AG09309 (cell line): ENCODE measurements around the gene ART5.
"Not testable (repeated sequence)": the region's sequence is repeated elsewhere in the genome, so short reads cannot be mapped to it uniquely, and the experiment has no call there.

ENCODE experiments used
- DNase-seq: peaks from one replicate; pipeline ENCODE4 v3.0.0-alpha.2; 2010; ENCODE audit warnings: low read depth
- H3K4me3 ChIP-seq: 2 replicates; pipeline ENCODE4 v1.5.1; 2011; ENCODE audit warnings: mild to moderate bottlenecking, low read depth, low read length, moderate library complexity; ENCODE audit not compliant: control insufficient read depth
- TF ChIP-seq, protein P1 (sequence below): IDR thresholded peaks from 2 replicates; pipeline ENCODE4 v1.5.1; 2011; ENCODE audit warnings: mild to moderate bottlenecking, low read depth, low read length, inconsistent platforms; ENCODE audit not compliant: insufficient read depth, control insufficient read depth; ENCODE audit errors: missing control alignments

ART5 gene

DNA sequence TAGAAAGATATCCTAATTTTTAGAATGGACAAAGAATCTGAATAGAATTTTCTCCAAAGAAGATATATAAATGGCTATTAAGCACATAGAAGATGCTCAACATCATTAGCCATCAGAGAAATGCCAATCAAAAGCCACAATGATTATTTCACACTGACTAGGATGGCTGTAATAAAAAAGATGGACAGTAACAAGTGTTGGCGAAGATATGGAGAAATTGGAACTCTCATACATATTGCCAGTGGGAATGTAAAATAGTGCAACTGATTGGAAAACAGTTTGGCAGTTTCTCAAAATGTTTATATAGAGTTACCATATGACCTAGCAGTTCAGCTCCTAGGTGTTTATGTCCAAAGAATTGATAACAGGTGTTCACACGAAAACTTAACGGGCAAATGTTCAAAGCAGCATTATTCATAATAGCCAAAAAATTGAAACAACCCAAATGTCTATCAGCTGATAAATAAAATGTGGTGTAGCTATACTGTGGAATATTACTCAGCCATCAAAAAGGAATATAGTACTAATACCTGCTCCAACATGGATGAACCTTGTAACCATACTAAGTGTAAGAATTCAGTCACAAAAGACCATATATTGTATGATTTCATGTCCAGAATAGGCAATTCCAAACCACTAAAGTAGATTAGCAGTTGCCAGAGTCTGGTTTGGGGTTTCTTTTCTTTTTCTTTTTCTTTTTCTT is 29.7 kb downstream of the ART5 start:
- no peak overlapping the region for H3K4me3 ChIP-seq
- DNase-seq: no peak
- TF ChIP-seq, protein P1, sequence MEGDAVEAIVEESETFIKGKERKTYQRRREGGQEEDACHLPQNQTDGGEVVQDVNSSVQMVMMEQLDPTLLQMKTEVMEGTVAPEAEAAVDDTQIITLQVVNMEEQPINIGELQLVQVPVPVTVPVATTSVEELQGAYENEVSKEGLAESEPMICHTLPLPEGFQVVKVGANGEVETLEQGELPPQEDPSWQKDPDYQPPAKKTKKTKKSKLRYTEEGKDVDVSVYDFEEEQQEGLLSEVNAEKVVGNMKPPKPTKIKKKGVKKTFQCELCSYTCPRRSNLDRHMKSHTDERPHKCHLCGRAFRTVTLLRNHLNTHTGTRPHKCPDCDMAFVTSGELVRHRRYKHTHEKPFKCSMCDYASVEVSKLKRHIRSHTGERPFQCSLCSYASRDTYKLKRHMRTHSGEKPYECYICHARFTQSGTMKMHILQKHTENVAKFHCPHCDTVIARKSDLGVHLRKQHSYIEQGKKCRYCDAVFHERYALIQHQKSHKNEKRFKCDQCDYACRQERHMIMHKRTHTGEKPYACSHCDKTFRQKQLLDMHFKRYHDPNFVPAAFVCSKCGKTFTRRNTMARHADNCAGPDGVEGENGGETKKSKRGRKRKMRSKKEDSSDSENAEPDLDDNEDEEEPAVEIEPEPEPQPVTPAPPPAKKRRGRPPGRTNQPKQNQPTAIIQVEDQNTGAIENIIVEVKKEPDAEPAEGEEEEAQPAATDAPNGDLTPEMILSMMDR: no peak

DNA sequence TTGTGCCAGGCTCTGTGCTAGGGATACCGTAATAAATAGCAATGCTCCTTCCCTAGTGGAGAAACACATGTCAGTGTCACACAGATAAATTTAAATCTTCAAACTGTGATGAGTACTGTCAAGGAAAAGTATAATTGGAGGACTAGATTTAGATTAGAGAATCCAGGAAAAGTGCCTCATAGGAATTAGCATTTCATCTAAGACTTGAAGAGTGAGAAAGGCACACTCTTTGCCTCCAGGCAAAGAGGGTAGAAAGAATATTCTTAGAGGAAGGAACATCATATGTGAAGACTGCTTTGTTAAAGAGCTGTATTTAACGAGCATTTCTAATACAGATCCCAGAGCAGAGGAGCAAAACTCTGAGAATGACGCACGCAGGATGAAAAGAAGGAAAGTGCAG is 30.9 kb downstream of the ART5 start:
- H3K4me3 ChIP-seq: no peak overlapping the region
- TF ChIP-seq, protein P1: no peak
- no peak for DNase-seq

- H3K4me3 ChIP-seq: no peak overlapping the region
- TF ChIP-seq, protein P1: peak; percentile 88
- no peak for DNase-seq
These were observed 32.2 kb downstream of the ART5 start for GRCh38 chr11:3609416-3610265.

- no peak overlapping the region for H3K4me3 ChIP-seq
- TF ChIP-seq, protein P1: no peak
- no peak for DNase-seq
These were observed 36.0 kb downstream of the ART5 start for GRCh38 chr11:3605771-3606203.

DNA sequence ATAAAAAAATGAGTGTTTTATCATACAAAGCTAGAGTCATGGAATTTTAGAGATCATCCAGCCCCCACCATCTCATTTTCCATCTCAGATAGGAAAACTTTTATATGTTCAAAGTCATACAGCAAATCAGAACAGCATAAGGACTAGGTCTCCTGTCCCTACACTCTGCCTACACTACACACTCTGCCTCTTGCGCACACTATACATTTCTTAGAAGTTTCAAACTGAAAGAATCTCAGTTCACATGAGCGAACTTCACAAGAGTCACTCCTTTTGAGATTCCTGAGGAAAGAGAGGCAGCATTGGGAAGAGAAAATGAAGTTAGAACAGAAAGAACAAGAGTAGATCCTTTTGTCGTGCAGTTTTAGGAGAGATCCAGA is 36.5 kb downstream of the ART5 start:
- no peak overlapping the region for H3K4me3 ChIP-seq
- no peak for DNase-seq
- TF ChIP-seq, protein P1: no peak

DNA sequence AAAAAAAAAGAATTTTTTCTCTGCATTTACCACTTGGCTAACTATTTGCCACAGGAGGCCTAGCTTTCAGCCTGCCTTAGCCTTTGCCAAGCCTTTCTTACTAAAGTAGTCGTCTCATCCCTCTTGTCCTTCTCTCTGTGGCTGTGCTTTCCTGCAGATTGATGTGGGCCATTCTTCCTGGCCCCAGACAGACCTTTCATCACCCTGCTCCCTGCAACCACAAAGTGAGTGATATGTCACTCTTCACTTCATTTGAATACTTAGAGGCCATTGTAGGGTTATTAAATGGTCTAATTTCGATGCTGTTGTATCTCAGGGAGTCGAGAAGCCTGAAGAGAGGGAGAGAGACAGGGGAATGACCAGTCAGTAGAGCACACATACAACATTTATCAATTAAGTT is 37.6 kb downstream of the ART5 start:
- no peak overlapping the region for H3K4me3 ChIP-seq
- TF ChIP-seq, protein P1: no peak
- DNase-seq: no peak

GRCh38 chr11:3600201-3600600 is 41.6 kb downstream of the ART5 start:
- DNase-seq, H3K4me3 ChIP-seq: not testable (repeated sequence)

DNA sequence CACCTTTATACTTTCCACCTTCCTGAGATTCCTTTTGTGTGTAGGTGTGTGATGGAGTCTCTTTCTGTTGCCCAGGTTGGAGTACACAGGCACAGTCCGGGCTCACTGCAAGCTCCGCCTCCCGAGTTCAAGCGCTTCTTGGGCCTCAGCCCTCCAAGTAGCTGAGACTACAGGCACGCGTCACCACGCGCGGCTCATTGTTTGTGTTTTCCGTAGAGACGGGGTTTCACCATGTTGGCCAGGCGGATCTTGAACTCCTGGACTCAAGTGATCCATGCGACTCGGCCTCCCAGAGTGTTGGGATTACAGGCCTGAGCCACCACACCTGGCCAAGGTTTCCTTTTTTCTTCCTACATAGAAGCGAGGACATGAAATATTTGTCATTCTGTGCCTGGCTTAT is 44.0 kb downstream of the ART5 start:
- not testable (repeated sequence) for DNase-seq, H3K4me3 ChIP-seq

- DNase-seq, H3K4me3 ChIP-seq: not testable (repeated sequence)
These were observed 50.5 kb downstream of the ART5 start for GRCh38 chr11:3591326-3591725.

GRCh38 chr11:3590193-3590592 is 51.6 kb downstream of the ART5 start:
- H3K4me3 ChIP-seq, DNase-seq: not testable (repeated sequence)

DNA sequence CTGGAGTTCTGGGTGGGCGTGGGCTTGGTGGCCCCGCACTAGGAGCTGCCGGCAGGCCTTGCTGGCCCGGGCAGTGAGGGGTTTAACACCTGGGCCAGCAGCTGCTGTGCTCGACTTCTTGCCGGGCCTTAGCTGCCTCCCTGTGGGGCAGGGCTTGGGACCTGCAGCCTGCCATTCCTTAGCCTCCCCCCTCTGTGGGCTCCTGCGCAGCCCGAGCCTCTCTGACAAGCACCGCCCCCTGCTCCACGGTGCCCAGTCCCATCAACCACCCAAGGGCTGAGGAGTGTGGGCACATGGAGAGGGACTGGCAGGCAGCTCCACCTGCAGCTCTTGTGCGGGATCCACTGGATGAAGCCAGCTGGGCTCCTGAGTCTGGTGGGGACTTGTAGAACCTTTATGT is 53.0 kb downstream of the ART5 start:
- DNase-seq, H3K4me3 ChIP-seq: not testable (repeated sequence)
